GF-D8 (cell line): ENCODE measurements around the gene PMM2.
"Not testable (repeated sequence)": the region's sequence is repeated elsewhere in the genome, so short reads cannot be mapped to it uniquely, and the experiment has no call there.

Source experiments
- DNase-seq: peaks from one replicate; lab custom pipeline; 2025; lab: John Stamatoyannopoulos, UW

PMM2 gene

DNA sequence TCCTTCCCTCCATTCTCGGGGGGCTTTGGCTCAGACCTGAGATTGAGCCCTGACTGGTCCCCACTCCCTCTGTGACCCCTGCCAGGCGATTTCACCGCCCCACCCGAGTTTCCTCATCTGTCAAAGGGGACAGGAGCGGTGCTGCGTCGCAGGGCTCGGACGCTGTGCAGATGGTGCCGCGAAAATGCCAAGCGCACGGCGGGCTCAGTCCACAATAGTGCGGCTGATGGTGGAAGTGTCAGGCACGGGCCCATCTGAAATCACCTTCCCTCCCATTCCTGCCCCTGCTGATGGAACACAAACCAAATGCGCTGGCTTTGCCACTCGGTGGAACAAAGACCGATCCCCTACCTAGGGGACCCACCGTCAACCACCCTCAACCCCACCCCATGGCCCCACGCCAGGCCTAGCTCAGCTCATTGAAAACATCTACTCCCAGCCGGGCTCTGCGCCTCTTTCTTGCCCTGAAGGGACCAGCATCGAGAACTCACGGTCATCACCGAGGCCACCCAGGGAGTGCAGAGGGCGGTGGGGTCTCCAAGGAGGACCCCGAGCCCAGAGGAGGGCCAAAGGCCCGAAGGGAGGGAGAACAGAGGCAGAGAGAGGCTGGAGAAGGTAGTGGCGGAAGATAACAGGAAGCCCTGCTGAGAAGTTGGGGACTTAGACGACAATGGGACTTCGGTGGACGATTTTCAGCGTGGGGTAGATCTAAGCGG is 69.7 kb downstream of the PMM2 start:
- no peak for DNase-seq

DNA sequence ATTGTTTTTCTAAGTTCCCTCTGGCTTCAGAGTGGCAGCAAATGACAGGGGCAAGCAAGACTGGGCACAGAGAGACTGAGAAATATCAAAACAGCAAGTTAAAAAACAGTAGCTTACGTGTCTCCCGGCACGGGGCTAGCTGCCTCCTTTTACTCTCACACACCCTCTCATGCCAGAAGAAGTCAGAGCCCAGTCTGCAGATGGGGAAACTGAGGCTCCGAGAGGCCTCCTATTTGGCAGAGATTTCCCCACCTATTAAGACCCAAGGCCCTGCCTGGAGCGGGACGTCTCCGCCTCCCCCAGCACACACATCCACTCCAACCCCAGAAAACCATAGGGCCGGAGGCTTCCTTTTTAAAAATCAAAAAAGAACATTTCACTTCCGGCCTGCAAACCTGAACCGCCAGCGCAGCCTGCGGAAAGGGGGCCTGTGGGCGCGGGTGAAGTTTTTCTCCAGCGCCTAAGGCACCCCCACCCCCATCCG is 70.3 kb downstream of the PMM2 start:
- no peak for DNase-seq

DNA sequence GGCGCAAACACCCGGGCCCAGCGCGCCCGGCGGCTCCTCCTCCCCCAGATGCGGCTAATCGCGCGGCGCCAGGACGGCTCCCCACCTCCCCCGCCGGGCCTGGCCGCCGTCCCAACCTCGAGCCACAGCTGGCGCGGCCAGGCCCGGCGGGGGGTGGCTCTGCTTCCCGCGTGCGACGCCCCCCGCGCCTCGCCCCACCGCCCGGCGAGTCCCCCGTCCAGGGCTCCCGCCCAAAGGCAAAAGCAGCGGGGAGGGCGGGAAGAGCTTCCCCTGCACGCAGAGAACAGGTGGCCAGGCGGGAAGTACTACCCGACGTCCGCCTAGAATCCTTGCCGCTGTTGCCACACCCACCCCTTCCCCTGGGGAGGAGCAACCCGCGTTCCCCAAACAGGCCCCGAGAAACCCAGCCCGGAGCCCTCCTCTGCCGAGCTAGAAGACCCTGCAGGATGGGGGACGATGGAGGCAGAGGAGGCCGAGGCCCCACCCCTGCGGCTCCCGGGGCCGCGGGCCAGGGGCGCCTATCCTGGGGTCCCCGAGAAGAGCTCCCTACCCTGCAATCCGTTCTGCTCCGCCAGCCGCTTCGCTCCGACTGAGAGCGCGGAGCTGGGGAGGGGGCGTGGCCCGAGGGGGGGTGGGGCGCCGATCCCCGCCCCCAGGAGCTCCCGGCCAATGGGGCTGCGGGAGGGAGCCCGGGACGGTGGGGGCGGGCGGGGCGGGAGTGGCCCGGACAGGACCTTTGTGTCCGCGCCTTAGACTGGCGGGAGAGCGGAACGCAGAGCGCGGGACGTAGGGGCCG is 71.0 kb downstream of the PMM2 start, which contains the start of gene CARHSP1:
TSS of gene CARHSP1 (minus strand) at position 591 of the 796 bp plus-strand sequence. CDS start 9,678 bp downstream, outside the sequence.
- peak; percentile 82 for DNase-seq

DNA sequence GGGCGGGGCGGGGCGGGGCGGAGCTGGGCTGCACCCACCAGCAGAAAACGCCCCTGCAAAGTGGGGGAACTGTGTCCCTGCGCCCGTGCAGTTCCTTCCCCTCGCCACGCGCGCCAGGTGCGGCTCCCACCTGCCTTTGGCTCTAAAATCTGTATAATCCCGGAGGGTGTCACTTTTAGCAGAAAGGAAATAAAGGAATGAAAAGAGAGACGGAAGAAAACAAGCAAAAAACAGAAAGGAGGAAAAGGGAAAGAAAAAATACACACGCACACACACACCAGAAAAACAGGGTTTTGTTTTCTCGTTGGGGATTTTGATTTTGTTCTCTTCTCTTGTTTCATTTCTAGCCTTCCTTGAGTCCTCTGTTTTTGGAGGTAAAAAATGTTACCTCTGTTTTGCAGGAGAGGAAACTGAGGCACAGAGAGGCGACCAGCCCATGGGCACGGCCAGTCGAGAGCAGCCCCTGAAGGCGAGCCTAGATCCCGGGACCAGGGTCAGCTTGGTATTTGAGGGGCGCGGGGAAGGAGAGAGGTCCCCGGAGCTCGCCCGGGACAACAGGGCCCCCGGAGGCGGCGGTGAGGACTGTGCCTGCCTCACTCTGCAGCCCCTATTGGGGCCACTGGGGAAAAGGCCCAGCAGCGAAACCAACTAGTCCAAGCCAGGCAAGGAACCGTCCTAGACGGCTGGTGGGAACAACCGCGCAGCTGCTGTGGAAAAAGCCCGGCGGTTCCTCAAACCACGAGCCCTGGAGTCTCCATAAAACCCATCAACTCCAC is 71.8 kb downstream of the PMM2 start:
- DNase-seq: no peak

DNA sequence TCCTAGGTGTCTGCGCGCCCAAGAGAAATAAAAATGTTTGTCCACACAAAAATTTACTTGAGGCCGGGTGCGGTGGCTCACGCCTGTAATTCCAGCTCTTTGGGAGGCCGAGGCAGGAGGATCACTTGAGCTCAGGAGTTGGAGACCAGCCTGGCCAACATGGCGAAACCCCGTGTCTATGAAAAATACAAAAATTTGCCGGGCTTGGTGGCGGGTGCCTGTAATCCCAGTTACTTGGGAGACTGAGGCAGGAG is 72.3 kb downstream of the PMM2 start:
- DNase-seq: not testable (repeated sequence)

DNA sequence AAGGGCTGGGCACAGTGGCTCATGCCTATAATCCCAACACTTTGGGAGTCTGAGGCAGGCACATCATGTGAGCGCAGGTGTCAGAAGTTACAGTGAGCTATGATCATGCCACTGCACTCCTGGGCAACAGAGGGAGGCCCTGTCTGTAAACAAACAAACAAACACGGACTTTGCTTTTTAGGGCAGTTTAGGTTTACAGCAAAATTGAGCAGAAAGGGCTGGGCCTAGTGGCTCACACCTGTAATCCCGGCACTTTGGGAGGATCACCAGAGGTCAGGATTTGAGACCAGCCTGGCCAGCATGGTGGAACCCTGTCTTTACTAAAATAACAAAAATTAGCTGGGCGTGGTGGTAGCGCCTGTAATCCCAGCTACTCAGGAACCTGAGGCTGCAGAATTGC is 74.4 kb downstream of the PMM2 start:
- no peak for DNase-seq

DNA sequence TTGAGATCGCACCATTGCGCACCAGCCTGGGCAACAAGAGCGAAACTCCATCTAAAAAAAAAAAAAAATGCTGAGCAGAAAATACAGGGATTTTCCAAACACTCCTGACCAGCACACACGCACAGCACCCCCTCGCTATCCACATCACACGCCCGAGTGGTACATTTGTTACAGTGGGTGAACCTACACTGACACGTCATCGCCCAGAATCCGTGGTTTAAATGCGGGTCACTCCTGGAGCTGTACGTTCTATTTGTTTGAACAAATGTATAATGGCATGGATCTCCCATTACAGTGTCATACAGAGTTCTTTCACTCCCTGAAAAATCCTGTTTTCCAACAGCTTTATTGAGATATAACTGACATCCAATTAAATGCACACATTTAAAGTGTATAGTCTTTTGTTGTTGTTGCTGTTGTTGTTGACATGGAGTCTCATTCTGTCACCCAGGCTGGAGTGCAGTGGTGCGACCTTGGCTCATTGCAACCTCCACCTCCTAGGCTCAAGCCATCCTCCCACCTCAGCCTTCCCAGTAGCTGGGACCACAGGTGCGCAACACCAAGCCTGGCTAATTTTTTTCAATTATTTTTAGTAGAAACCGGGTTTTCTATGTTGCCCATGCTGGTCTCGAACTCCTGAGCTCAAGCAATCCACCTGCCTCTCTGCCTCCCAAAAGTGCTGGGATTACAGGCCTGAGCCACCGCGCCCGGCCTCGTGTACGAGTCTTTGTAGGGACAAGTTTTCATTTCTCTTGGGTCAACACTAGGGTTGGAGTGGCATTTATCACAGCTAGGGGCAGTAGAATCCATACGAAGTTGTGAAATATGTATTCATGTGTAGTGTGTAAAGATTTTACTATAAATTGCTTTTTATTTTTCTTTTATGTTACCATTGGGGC is 75.6 kb downstream of the PMM2 start:
- no peak for DNase-seq

DNA sequence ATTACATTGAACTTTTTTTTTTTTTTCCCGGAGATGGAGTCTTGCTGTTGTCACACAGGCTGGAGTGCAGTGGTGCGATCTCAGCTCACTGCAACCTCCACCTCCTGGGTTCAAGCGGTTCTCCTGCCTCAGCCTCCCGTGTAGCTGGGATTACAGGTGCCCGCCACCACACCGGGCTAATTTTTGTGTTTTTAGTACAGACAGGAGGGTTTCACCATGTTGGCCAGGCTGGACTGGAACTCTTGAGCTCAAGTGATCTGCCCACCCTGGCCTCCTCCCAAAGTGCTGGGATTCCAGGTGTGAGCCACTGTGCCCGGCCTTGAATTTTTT is 76.2 kb downstream of the PMM2 start:
- not testable (repeated sequence) for DNase-seq

DNA sequence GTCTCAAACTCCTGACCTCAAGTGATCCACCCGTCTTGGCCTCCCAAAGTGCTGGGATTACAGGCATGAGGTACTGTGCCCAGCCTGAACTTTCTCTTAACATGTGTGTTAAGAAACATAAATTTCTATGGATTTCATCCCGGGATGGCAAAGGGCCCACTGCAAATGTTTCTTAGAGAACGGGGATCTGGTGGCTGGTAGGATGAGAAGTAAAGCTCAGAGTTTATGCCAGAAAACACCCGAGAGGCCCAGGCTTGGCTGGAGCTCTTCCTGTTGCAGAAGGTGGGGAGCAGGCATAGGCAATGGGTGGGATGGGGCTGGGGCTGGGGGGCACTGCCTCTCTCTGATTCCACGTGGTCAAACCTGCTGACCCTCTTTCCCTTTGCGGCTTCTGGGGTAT is 76.7 kb downstream of the PMM2 start:
- DNase-seq: no peak

DNA sequence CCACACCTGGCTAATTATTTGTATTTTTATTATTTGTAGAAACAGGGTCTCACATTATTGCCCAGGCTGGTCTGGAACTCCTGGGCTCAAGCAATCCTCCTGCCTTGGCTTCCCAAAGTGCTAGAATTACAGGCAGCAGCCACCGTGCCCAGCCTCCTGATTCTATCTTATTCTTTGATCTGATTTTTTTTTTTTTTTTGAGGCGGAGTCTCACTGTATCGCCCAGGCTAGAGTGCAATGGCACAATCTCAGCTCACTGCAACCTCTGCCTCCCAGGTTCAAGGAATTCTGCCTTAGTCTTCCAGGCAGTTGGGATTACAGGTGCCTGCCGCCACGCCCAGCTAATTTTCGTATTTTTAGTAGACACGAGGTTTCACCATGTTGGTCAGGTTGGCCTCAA is 77.7 kb downstream of the PMM2 start:
- DNase-seq: not testable (repeated sequence)

DNA sequence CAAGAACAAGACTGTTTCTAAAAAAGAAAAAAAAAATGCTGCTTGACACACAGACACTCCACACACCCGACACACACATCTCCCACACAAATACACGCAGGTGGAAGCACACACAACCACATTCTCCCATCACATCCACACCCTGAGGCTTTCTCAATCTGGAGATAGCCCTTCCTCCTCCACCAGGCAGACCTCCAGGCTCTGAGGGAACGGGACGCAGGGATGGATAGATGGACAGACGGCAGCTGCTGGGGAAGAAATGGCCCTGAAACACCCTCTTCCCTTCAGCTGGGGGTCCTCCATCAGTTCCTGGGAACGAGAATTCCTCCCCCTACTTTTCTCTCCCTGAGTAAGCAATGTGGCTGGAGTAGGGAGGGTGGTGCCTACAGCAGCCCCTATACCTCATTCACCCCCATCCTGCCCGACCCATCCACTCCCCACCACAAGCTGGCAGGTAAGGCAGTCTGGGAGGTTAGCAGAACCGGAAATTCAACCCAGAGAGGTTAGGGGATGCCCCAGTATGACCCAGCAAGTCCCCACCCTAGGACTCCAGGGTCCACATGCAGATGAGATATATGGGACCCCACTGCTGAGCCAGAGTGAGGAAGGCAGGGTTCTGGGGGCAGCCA is 80.4 kb downstream of the PMM2 start:
- DNase-seq: no peak

DNA sequence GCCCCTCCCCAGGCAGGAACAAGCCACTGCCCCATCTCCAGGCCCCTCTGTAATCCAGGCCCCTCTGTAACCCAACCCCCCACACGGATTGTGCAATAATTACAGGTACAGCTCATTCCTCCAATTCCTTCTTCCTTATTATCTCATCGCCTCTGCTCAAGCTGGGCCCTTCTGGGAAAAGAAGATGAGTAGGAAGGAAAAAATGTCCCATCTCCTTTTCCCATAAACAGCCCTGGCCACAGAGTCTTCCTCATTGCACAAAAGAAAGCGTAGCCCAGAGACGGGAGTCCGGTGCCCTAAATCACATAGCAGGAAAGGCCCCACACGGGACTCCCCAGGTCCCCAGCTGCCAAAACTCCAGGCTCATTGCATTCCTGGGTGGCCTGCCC is 80.9 kb downstream of the PMM2 start:
- DNase-seq: no peak

DNA sequence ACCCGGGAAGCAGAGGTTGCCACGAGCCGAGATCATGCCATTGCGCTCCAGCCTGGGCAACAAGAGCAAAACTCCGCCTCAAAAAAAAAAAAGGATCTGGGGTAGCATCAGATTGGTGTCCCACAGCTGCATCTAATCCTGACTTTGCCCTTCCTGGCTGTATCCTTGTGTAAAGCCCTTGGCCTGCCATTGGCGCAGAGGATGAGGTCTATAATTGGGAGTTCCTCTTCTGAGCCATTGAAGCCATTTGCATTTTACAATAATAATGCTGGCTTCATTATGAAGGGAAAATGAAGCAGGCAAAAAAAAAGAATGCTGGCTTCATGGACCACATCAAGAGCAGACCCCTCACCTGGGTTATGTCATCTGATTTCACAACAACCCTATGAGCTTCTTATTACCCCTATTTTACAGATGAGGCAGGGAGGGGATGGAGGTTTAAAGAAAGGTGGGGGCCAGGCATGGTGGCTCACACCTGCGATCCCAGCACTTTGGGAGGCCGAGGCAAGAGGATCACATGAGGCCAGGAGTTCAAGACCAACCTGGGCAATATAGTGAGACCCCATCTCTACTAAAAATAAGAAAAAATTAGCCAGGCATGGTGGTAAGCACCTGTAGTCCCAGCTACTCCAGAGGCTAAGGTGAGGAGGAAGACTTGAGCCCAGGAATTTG is 83.3 kb downstream of the PMM2 start:
- DNase-seq: no peak

DNA sequence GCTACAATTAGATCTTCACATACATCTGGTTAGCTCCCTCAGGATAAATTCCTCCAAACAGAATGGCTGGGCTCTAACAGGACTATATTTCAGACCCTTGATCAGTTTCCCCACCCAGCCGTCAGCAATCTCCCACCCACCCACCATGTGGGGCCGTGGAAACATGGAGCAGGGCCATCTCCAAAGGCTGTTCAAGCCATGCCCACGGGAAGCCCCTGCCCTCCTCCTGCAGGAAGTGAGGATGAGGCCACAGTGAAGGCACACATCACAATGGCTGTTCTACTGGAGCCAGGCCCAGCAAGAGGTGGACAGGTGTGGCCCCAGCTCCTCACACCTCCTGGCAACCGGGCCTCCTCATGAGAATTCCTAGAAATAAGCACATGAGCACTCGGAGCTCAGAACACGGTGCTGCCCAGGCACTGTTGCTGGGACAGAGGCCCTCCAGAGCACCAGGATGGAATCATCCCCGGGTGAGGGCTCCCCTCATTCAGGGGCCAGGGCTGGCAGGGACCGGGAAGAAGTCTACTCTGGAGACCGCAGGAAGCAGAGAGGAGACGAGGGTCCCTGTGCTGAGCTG is 84.5 kb downstream of the PMM2 start, which contains the start of gene LITAFD:
TSS of gene LITAFD (plus strand) at position 311 of the 577 bp plus-strand sequence. CDS start 2,005 bp downstream, outside the sequence.
- no peak for DNase-seq

DNA sequence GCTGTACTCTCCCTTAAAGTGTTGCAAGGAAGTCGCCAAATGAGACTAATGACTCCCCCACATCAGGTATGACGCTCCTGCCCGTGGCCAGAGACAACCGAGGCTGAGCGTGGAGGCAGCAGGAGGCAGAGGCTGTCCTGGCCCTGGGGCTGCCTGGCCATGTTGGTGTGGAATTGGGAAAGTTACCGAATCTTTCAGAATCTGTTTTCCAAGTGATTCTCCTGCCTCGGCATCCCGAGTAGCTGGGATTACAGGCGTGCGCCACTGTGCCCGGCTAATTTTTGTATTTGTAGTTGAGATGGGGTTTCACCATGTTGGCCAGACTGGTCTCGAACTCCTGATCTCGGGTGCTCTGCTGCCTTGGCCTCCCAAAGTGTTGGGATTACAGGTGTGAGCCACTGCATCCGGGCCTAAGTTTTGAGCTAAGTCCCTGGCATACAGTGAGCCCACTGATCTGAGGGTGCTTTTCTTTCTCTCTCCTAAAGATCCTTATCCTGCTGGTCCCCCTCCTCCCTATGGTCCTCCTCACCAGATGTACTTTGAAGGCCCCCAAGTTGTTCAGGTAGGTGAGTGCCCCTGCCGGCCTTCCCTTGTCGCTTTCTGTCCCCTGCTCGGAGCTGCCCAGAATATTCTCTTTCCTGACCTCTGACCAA is 85.2 kb downstream of the PMM2 start:
- no peak for DNase-seq

DNA sequence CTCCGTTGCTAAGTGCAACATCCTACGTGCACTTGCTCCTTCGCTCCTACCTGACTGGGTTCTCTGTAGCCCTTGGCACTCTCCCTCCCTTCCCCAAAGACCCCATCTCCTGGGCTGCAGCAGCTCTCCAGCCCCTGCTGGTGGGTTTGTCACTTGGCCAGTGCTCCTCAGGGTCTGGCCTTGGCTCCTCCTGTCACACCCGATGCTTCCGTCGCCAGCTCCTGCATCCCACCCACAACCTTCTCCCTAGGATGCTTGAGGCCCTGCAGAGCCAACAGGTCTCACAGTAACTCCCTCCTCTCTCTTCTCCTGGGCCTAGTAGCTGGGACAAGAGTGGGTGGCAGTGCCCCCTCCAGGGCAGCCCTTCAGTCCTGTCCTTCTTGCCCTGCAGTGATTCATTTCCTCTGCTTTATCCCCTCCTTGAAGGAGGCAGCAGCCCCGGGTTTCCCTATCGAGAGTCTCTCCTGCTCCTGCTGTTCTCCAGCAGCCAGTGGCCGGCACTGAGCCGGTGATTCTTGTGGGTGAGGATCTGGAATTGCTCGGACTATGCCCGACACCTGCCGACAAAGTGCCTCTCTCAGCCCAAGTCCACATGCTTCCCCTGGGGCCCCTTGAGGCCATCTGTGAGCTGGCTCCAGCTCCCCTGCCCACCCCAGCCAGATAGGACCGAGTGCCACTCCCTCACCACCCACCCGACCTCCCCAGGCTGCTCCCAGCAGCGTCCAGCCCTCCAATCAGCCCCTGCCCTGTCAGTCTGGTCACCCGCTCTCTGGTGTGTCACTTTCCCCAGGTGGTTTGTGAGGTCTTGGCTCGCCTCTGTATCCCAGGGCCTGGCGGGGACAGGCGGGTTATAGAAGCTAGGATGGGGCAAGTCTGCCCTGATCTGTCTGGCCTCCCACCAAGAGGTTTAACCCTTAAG is 88.3 kb downstream of the PMM2 start:
- no peak for DNase-seq

DNA sequence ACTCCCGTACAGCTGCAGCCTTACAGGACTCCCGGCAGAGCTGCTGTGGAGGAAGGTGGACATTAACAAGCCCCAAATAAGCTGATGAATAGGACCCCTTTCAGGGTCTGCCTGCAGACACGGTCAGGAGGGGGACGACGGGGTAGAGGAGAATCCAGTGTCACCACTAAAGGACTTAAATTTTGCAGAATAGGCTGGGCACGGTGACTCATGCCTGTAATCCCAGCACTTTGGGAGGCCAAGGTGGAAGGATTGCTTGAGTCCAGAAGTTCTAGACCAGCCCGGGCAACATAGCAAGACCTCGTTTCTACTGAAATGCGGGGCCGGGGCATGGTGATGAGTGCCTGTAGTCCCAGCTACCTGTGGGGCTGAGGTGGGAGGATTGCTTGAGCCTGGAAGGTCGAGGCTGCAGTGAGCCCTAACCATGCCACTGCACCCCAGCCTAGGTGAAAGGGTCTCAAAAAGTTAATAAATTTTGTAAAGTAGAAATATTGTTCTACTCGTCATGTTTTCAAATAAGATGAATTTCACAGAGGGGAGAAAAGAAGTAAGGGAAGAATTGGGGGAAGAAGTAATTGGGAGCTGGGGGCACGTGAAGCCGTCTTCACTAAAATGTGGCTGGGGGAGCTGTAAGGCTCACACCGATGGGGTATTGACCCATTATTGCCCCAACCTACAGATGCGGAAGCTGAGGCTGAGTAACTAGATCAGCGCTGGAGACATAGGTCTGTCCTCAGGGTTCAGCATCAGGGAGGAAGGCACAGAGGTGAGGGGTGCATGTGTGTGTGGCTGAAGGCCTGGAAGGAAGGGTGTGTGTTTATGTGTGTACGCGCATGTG is 89.2 kb downstream of the PMM2 start:
- DNase-seq: no peak

DNA sequence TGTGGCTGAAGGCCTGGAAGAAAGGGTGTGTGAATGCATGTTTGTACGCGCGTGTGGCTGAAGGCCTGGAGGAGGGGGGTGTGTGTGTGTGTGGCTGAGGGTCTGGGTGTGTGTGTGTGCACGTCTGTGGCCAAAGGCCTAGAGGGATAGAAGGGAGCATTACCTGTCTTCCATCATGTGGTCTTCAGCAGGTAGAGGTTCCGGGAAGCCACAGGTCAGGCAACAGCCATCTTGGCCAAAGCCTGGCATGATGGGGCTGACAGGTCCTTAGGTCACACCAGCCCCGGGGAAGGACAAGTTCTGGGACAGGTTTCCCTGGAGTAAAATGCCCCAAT is 89.8 kb downstream of the PMM2 start:
- DNase-seq: no peak
